ENCODE results near the gene VCP.

DNA sequence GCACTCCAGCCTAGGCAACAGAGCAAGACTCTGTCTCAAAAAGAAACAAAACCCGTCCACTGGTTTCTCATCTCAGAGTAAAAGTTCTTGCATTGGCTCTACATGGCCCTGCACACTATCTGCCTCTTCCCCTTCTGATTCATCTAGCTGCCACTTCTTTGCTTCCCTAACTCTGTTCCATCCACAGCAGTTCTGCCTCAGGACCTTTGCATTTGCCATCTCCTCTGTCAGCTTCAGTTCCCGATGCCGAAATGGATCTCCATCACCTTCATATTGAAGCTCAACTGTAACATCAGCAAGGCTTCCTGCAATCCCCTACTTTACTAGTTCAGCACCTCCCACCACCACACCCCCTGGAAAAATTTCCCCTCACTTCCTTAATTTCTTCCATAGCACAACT lies 25.1 kb upstream of the VCP start:
- TF ChIP-seq, protein P1, sequence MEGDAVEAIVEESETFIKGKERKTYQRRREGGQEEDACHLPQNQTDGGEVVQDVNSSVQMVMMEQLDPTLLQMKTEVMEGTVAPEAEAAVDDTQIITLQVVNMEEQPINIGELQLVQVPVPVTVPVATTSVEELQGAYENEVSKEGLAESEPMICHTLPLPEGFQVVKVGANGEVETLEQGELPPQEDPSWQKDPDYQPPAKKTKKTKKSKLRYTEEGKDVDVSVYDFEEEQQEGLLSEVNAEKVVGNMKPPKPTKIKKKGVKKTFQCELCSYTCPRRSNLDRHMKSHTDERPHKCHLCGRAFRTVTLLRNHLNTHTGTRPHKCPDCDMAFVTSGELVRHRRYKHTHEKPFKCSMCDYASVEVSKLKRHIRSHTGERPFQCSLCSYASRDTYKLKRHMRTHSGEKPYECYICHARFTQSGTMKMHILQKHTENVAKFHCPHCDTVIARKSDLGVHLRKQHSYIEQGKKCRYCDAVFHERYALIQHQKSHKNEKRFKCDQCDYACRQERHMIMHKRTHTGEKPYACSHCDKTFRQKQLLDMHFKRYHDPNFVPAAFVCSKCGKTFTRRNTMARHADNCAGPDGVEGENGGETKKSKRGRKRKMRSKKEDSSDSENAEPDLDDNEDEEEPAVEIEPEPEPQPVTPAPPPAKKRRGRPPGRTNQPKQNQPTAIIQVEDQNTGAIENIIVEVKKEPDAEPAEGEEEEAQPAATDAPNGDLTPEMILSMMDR (IDR thresholded peaks at IDR 0.05): no peak
- no peak for TF ChIP-seq POLR2A (IDR thresholded peaks at IDR 0.05)

Measured in right lobe of liver (tissue), 4 donors.